ENCODE measurements around the gene CLDN24.

Gene CLDN24

DNA sequence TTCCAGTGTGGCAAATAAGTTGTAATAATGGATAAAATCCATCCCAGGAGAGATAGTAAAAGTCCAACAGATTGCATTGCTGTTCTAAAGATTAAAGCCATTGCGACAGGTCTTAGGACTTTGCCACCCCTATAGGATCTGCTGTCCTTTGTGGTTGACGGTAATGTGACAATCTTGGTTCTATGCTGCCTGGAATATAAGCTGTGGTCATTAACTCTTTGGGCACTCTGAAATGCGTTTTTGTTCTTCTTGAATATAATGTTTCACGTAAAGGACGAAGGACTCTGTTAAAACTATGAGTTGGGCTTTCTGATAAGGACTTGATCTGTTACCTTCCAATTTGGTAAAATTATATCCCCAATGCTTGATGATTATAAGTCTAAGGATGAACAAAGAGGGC is at the start of gene CLDN24:
CLDN24 (minus strand) TSS at position 101 of the 400 bp plus-strand sequence; CDS start at position 101, 0 bp downstream.
- no peak for TF ChIP-seq CTCF (IDR thresholded peaks at IDR 0.05; ENCODE audit: control extremely low read depth, extremely low read depth, low read depth, missing control alignments)
- DNase-seq (ENCODE audit: extremely low spot score): no peak
- ChIA-PET CTCF (no interaction called here), POLR2A (no interaction called here)

- no peak for TF ChIP-seq CTCF (IDR thresholded peaks at IDR 0.05; ENCODE audit: control extremely low read depth, extremely low read depth, low read depth, missing control alignments)
- POLR2A ChIA-PET: no interaction called here
- DNase-seq (ENCODE audit: extremely low spot score): no peak
Measured at GRCh38 chr4:183370786-183371185, 48.6 kb upstream of the CLDN24 start.

GRCh38 chr4:183369073-183369472 is 46.8 kb upstream of the CLDN24 start:
- CTCF ChIA-PET: no interaction called here
- POLR2A ChIA-PET: no interaction called here
- no peak for DNase-seq (ENCODE audit: extremely low spot score)
- no peak for TF ChIP-seq CTCF (IDR thresholded peaks at IDR 0.05; ENCODE audit: control extremely low read depth, extremely low read depth, low read depth, missing control alignments)

More at GRCh38 chr4:183370786-183371185, 48.6 kb upstream of the CLDN24 start:
- CTCF ChIA-PET: no interaction called here

DNA sequence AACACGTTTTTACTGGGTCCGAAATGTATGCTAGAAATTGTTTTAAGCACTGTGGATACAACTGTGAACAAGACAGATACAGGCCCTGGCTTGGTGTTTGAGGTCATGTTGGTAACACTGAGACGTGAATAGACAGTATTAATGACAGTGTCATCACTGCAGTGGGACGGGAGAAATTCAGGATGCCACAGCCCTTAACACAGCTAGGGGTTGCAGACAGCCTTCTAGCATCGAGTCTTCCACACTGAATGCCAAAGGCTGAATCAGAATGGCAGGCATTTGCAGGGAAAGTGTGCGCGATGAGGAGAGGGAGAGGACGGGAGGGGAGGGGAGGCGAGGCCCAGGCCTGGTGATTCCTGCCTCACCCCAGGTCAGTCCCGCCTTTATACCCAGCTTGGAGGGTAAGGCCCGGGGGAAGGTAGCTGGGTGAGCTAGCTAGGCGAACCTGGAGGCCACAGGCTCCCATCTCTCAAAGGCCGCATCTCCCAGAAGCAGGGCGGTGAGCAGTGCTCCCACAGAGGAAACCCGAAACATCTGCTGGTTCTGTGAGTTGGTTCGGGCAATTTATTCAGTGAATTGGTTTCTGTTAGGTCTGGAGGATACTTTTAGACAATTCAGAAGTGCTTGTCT is 44.1 kb upstream of the CLDN24 start:
- DNase-seq (ENCODE audit: extremely low spot score): no peak
- TF ChIP-seq CTCF (IDR thresholded peaks at IDR 0.05; ENCODE audit: control extremely low read depth, extremely low read depth, low read depth, missing control alignments): no peak
- CTCF ChIA-PET: no interaction called here
- POLR2A ChIA-PET: no interaction called here

DNA sequence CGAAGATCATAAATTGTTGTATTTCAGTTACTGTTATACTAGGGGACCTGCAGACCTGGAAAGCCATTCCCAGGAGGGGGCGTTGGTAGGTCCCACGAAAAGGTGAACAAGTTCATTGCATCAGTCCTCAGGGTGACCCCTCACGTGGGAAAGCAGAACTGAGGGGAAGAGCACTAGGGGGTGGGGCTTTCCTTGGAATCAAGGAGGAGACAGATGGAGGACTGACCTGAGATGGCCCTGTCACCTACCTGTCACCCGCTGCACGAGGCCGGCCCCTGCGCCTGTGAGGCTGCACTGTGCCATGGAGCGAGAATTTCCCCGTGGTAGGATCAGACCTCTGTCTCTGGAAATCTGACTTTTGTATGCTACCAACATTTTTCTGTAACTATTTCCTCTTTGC is 41.8 kb upstream of the CLDN24 start:
- ChIA-PET POLR2A (no interaction called here), CTCF (interaction anchor here (1.1 kb wide), 1 partner anchor 9 kb away, joined by 3 read pairs; no protein-coding TSS in a partner anchor)
- DNase-seq (ENCODE audit: extremely low spot score): no peak
- TF ChIP-seq CTCF (IDR thresholded peaks at IDR 0.05; ENCODE audit: control extremely low read depth, extremely low read depth, low read depth, missing control alignments): no peak

DNA sequence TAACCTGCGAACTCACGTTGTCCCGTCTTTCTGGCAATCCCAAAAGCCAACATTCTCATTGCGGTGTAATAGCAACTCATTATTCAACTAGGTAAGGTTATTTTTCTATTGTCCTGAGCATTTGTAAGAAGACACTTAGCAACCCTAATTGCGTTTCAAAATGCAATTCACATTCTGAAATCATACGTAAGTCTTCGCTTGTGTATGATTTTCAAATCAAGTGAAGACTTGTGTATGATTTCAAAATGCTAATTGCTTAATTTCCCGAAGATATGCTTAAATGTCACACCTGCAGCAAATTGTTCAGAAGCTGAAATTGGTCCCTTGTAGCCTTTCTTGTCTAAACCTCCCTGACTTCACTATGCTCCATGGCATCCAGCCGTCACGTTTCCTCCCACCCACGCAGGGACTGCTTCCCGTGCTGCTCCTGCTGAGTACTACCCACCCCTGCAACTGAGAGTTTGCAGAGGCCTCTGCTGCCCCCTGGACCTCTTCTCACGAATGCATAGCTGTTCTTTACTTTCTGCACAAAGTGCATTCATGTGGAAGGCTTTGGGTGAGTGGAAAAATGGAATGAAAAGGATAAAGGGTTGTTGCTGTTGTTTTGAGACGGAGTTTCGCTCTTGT is 40.8 kb upstream of the CLDN24 start:
- CTCF ChIA-PET: no interaction called here
- no peak for DNase-seq (ENCODE audit: extremely low spot score)
- POLR2A ChIA-PET: no interaction called here
- no peak for TF ChIP-seq CTCF (IDR thresholded peaks at IDR 0.05; ENCODE audit: control extremely low read depth, extremely low read depth, low read depth, missing control alignments)

All from GM10248 (cell line).